ENCODE data around the gene CNOT4. TPM values are rescaled to one million over a fixed set of nuclear protein-coding genes. Genes with fewer than 3 reads are reported as not detected.

CNOT4 gene
- total and polyA plus RNA-seq, 2 of the 4 experiments (the other 2 are of a cell fraction), result 7.0 to 8.1 TPM

DNA sequence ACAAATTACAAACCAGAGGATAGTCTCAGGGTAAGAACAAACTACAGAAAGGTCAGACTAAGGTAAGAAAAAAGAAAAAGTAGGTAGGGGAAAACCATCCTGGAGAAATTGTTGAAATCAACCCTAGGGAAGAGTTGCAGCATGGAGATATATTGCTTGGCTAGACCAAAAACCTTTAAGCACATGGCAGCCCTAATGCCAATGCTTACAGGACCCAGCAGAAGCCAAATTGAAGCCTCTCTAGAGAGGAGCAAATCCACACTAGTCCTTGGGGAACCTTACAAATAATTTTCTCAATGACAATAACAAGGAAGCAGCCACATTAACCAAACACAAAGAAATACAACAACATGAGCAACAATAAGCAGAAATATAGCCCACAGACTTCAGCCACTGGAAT lies 81.9 kb downstream of the CNOT4 start:
- DNase-seq (no peak), ATAC-seq (ENCODE audit: low read depth) (no peak)
- POLR2A ChIA-PET (ENCODE audit: unreplicated experiment), result no interaction called here
- Histone ChIP-seq H2BK120ac (ENCODE audit: low read depth, low read length) (no peak overlapping the region), H4K5ac (ENCODE audit: low read depth, low read length) (no peak overlapping the region), H3K4me2 (ENCODE audit: low read depth, low read length) (no peak overlapping the region), H4K20me1 (ENCODE audit: insufficient read depth, low read length) (peaks cover 20% of the 10 kb centered on the region), H2AK5ac (ENCODE audit: low read depth, low read length) (no peak overlapping the region), H3K27me3 (ENCODE audit: control insufficient read depth, insufficient read depth, low read length) (no peaks in the 10 kb centered on the region), H3K79me1 (ENCODE audit: low read depth in 1 of 2, low read length in 2 of 2) (peaks cover 11 to 45% of the 10 kb centered on the region in 2 experiments), H3K18ac (ENCODE audit: low read depth, low read length) (no peak overlapping the region), H3K4me1 (ENCODE audit: control insufficient read depth, insufficient read depth, low read length) (no peaks in the 10 kb centered on the region), H3K9me3 (ENCODE audit: control insufficient read depth, insufficient read depth, low read length) (no peaks in the 10 kb centered on the region), H3K4me3 (ENCODE audit: insufficient read depth, low read depth, low read length) (no peak overlapping the region), H2BK20ac (ENCODE audit: low read depth, low read length) (no peak overlapping the region), H3K9me1 (ENCODE audit: insufficient read depth, low read length) (no peaks in the 10 kb centered on the region), H4K91ac (ENCODE audit: insufficient read depth, low read depth, low read length) (no peak overlapping the region), H2AFZ (replicated peaks; ENCODE audit: low read length, poor library complexity) (no peak overlapping the region), H3K56ac (ENCODE audit: extremely low read depth, insufficient read depth, low read length) (no peak overlapping the region), H3K14ac (replicated peaks; ENCODE audit: low read depth, low read length) (no peak overlapping the region), H3K23ac (ENCODE audit: low read depth, low read length) (no peak overlapping the region), H3K27ac (ENCODE audit: insufficient read depth, low read length) (no peak overlapping the region), H2BK15ac (ENCODE audit: low read depth, low read length) (no peak overlapping the region), H3K4ac (ENCODE audit: low read depth, low read length) (no peak overlapping the region), H2AK9ac (replicated peaks; ENCODE audit: low read depth, low read length, poor library complexity) (no peak overlapping the region), H2BK5ac (ENCODE audit: low read depth, low read length, poor library complexity, severe bottlenecking) (no peak overlapping the region), H3K9ac (ENCODE audit: low read depth, low read length) (no peak overlapping the region), H4K8ac (ENCODE audit: low read depth in 2 of 2, low read length in 2 of 2) (no peak overlapping the region), H3K36me3 (ENCODE audit: control insufficient read depth, insufficient read depth, low read length) (no peaks in the 10 kb centered on the region)
- BruUV-seq (replicated peaks), result no TSS peak
- TF ChIP-seq, protein P1, sequence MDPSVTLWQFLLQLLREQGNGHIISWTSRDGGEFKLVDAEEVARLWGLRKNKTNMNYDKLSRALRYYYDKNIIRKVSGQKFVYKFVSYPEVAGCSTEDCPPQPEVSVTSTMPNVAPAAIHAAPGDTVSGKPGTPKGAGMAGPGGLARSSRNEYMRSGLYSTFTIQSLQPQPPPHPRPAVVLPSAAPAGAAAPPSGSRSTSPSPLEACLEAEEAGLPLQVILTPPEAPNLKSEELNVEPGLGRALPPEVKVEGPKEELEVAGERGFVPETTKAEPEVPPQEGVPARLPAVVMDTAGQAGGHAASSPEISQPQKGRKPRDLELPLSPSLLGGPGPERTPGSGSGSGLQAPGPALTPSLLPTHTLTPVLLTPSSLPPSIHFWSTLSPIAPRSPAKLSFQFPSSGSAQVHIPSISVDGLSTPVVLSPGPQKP (IDR thresholded peaks at IDR 0.05; ENCODE audit: borderline replicate concordance, low read depth, low read length), result no peak
- CTCF ChIA-PET, result no interaction called here
- dilution Hi-C loops (cut with HindIII; ENCODE audit: low sequenced_read_pairs, unreplicated experiment) (no loop called here), intact Hi-C loops (cut with micrococcal nuclease) (no loop called here), in situ Hi-C loops (cut with MboI; ENCODE audit: low sequenced_read_pairs) (no loop called here)

Measured in IMR-90 (cell line).